HL-60 (cell line): Measurements from ENCODE around the gene DCTN1.

Experiments used
- DNase-seq, 2 experiments: peaks; one replicate each; pipeline ENCODE4 v3.0.0-alpha.2; 2010 to 2020; ENCODE audit warnings: low read depth in 1 of 2, low spot score in 1 of 2
- H3K27ac ChIP-seq: fragments of 250-450 bp; sonication (Bioruptor Pico); replicated peaks from 2 replicates; pipeline ENCODE4 v1.5.1; 2020; ENCODE audit warnings: mild to moderate bottlenecking, moderate library complexity
- H3K27me3 ChIP-seq: fragments of 250-450 bp; sonication (Bioruptor Pico); 2 replicates; pipeline ENCODE4 v1.5.1; 2021; ENCODE audit warnings: mild to moderate bottlenecking, moderate library complexity; ENCODE audit not compliant: insufficient read depth, poor library complexity, severe bottlenecking
- H3K4me3 ChIP-seq: replicated peaks from 2 replicates; pipeline ENCODE4 v1.5.1; 2011; ENCODE audit warnings: mild to moderate bottlenecking, control low read depth, low read length; ENCODE audit not compliant: insufficient read depth
- GABPA ChIP-seq: IDR thresholded peaks from 2 replicates; pipeline ENCODE4 v1.6.1; 2012; ENCODE audit warnings: low read depth
- POLR2AphosphoS5 ChIP-seq: IDR thresholded peaks from 2 replicates; pipeline ENCODE4 v1.6.1; 2012; ENCODE audit warnings: low read depth
- SPI1 ChIP-seq: IDR thresholded peaks from 2 replicates; pipeline ENCODE4 v1.6.1; 2012; ENCODE audit warnings: low read depth, mild to moderate bottlenecking, borderline replicate concordance
- TF ChIP-seq, protein P1 (sequence below): IDR thresholded peaks from one replicate; pipeline ENCODE4 v1.5.1; 2011; ENCODE audit warnings: low read length, control low read depth, inconsistent platforms; ENCODE audit not compliant: insufficient read depth
- TF ChIP-seq, protein P2 (sequence below): IDR thresholded peaks from 2 replicates; pipeline ENCODE4 v1.6.1; 2012; ENCODE audit warnings: low read depth; ENCODE audit not compliant: insufficient replicate concordance

The DCTN1 gene

DNA sequence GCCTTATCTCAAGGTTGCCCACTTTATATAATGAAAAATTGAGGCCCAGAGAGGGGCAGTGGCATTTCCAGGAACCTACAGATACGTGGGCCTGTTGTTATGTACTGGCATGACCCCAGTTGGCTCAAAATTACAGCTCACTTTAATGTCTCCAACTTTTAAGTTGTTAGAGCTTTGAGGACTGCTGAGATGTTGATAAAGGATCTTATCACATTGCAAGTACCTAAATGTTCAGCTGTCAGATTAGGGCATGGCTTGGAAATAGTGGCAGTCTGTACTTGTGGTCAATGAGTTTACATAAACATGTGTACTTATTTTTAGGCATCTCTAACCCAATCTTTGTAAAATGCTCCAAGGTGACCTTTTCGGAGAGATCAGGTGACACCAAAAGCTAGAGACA is 51.5 kb downstream of the DCTN1 start:
- TF ChIP-seq, protein P1, sequence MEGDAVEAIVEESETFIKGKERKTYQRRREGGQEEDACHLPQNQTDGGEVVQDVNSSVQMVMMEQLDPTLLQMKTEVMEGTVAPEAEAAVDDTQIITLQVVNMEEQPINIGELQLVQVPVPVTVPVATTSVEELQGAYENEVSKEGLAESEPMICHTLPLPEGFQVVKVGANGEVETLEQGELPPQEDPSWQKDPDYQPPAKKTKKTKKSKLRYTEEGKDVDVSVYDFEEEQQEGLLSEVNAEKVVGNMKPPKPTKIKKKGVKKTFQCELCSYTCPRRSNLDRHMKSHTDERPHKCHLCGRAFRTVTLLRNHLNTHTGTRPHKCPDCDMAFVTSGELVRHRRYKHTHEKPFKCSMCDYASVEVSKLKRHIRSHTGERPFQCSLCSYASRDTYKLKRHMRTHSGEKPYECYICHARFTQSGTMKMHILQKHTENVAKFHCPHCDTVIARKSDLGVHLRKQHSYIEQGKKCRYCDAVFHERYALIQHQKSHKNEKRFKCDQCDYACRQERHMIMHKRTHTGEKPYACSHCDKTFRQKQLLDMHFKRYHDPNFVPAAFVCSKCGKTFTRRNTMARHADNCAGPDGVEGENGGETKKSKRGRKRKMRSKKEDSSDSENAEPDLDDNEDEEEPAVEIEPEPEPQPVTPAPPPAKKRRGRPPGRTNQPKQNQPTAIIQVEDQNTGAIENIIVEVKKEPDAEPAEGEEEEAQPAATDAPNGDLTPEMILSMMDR: no peak
- TF ChIP-seq, protein P2, sequence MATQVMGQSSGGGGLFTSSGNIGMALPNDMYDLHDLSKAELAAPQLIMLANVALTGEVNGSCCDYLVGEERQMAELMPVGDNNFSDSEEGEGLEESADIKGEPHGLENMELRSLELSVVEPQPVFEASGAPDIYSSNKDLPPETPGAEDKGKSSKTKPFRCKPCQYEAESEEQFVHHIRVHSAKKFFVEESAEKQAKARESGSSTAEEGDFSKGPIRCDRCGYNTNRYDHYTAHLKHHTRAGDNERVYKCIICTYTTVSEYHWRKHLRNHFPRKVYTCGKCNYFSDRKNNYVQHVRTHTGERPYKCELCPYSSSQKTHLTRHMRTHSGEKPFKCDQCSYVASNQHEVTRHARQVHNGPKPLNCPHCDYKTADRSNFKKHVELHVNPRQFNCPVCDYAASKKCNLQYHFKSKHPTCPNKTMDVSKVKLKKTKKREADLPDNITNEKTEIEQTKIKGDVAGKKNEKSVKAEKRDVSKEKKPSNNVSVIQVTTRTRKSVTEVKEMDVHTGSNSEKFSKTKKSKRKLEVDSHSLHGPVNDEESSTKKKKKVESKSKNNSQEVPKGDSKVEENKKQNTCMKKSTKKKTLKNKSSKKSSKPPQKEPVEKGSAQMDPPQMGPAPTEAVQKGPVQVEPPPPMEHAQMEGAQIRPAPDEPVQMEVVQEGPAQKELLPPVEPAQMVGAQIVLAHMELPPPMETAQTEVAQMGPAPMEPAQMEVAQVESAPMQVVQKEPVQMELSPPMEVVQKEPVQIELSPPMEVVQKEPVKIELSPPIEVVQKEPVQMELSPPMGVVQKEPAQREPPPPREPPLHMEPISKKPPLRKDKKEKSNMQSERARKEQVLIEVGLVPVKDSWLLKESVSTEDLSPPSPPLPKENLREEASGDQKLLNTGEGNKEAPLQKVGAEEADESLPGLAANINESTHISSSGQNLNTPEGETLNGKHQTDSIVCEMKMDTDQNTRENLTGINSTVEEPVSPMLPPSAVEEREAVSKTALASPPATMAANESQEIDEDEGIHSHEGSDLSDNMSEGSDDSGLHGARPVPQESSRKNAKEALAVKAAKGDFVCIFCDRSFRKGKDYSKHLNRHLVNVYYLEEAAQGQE: no peak
- TF ChIP-seq SPI1 (no peak), POLR2AphosphoS5 (no peak), GABPA (no peak)

DNA sequence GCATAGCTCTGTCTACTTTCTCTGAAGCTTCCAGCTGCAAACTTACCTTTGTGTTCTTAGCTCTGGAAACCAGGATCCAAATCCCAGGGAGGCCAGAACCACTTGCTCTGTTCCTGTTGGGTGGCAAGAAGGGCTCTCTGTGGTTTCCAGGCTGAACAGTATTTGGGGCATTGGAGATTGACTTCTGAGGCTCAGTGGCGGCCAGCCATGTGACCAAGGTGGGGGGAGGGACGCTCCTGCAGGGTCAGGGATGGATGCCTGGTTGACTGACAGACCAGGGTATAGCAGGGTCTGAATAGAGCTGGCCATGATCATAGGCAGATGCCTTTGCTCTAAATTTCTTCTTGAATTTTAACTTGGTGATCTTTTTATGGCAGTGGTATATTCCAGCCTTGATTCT is 52.0 kb downstream of the DCTN1 start:
- Histone ChIP-seq H3K27me3 (peaks cover 3% of the 10 kb centered on the region), H3K27ac (no peak overlapping the region), H3K4me3 (no peak overlapping the region)
- TF ChIP-seq POLR2AphosphoS5: no peak
- TF ChIP-seq, protein P1: no peak
- no peak for TF ChIP-seq GABPA
- TF ChIP-seq, protein P2: no peak
- no peak for TF ChIP-seq SPI1
- no peak for DNase-seq

More for the DNA sequence above, 51.5 kb downstream of the DCTN1 start:
- Histone ChIP-seq H3K4me3 (no peak overlapping the region), H3K27ac (no peak overlapping the region), H3K27me3 (peaks cover 3% of the 10 kb centered on the region)
- no peak for DNase-seq

DNA sequence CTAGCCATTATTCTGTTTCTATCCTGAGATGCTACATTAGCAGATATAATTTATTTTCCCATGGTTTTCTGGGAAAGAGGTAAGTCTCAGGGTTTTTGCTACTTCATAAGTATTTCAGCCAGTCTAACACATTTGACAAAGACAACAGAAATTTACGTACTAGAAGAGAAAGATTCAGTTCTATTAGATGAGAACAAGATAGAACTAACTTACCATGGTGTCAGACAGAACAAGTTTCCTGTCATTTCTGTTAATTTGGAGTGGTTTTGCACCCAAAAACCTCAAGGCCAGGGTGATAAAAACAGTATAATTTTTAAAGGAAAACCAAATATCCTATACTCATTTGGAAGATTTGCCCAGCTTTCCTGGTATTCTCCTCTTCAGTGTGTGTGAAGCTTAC is 52.5 kb downstream of the DCTN1 start:
- H3K27me3 ChIP-seq: peaks cover 3% of the 10 kb centered on the region
- no peak for DNase-seq
- TF ChIP-seq, protein P2: no peak
- TF ChIP-seq, protein P1: no peak
- TF ChIP-seq SPI1: no peak
- TF ChIP-seq GABPA: no peak
- TF ChIP-seq POLR2AphosphoS5: no peak
- H3K4me3 ChIP-seq: no peak overlapping the region
- no peak overlapping the region for H3K27ac ChIP-seq
